NT2/D1 (cell line): ENCODE data around the gene FBXO24.

Experiments used
- SUZ12 ChIP-seq: IDR thresholded peaks from 2 replicates; pipeline ENCODE4 v1.6.1; 2011; ENCODE audit not compliant: insufficient read length, insufficient read depth; ENCODE audit errors: extremely low read depth
- YY1 ChIP-seq: IDR thresholded peaks from 2 replicates; pipeline ENCODE4 v1.6.1; 2011; ENCODE audit not compliant: insufficient read length, insufficient read depth
- ZNF274 ChIP-seq: IDR thresholded peaks from 2 replicates; pipeline ENCODE4 v1.6.1; 2011; ENCODE audit warnings: mild to moderate bottlenecking, low read depth, low read length

DNA sequence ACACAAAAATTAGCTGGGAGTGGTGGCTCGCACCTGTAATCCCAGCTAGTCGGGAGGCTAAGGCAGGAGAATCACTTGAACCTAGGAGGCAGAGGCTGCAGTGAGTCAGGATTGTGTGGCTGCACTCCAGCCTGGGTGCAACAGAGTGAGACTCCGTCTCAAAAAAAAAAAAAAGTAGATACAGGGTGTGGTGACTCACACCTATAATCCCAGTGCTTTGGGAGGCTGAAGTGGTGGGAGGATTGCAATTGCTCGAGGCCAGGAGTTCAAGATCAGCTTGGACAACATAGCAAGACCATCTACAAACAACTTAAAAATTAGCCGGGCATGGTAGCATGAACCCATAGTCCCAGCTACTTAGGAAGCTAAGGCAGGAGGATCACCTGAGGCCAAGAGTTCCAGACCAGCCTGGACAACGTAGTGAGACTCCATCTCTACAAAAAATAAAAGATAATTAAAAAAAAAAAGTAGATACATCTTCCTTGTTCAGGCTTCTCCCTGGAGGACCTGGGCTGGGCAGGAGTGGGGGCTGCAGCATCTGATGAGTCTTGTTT, 28.3 kb downstream of the FBXO24 start:
- TF ChIP-seq SUZ12, result no peak
- TF ChIP-seq ZNF274, result no peak
- no peak for TF ChIP-seq YY1
